ENCODE measurements around the gene LATS1.

DNA sequence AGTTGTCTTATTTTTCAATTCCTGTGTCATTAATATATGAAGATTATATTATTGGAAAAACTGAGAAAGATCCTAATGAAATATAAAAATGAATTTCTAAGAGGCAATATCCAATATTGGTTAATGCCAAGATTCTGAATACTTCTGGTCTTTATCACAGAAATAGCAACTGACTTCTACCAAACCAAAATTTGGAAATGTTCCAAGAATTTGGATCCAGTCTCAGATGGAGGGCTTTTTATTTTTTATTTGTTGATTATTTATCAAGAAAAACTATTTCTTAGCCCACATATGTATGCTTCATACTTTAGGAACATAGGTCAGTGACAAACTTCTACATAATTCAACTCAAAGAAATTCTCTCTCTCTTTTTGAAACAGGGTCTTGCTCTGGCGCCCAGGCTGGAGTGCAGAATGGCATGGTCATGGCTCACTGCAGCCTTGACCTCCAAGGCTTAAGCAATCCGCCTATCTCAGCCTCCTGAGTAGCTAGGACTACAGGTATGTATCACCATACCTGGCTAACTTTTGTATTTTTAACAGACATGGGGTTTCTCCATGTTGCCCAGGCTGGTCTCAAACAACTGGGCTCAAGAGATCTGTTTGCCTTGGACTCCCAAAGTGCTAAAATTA is 15.3 kb upstream of the LATS1 start:
- TF ChIP-seq SMC3 (IDR thresholded peaks at IDR 0.05; ENCODE audit: low read depth, low read length) (no peak), FOXJ3 (CRISPR knock-in tag; IDR thresholded peaks at IDR 0.05) (no peak), RAD21 (IDR thresholded peaks at IDR 0.05; ENCODE audit: low read length) (no peak), JUND (IDR thresholded peaks at IDR 0.05) (no peak), CHD2 (IDR thresholded peaks at IDR 0.05; ENCODE audit: low read length, partially characterized antibody) (no peak), TAF1 (IDR thresholded peaks at IDR 0.05; ENCODE audit: borderline replicate concordance, low read depth, low read length) (no peak)
- TF ChIP-seq, protein P1, sequence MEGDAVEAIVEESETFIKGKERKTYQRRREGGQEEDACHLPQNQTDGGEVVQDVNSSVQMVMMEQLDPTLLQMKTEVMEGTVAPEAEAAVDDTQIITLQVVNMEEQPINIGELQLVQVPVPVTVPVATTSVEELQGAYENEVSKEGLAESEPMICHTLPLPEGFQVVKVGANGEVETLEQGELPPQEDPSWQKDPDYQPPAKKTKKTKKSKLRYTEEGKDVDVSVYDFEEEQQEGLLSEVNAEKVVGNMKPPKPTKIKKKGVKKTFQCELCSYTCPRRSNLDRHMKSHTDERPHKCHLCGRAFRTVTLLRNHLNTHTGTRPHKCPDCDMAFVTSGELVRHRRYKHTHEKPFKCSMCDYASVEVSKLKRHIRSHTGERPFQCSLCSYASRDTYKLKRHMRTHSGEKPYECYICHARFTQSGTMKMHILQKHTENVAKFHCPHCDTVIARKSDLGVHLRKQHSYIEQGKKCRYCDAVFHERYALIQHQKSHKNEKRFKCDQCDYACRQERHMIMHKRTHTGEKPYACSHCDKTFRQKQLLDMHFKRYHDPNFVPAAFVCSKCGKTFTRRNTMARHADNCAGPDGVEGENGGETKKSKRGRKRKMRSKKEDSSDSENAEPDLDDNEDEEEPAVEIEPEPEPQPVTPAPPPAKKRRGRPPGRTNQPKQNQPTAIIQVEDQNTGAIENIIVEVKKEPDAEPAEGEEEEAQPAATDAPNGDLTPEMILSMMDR (IDR thresholded peaks at IDR 0.05) = no peak
- TF ChIP-seq, protein P2, sequence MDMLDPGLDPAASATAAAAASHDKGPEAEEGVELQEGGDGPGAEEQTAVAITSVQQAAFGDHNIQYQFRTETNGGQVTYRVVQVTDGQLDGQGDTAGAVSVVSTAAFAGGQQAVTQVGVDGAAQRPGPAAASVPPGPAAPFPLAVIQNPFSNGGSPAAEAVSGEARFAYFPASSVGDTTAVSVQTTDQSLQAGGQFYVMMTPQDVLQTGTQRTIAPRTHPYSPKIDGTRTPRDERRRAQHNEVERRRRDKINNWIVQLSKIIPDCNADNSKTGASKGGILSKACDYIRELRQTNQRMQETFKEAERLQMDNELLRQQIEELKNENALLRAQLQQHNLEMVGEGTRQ (IDR thresholded peaks at IDR 0.05; ENCODE audit: borderline replicate concordance, low read depth, low read length) = no peak
- TF ChIP-seq, protein P3, sequence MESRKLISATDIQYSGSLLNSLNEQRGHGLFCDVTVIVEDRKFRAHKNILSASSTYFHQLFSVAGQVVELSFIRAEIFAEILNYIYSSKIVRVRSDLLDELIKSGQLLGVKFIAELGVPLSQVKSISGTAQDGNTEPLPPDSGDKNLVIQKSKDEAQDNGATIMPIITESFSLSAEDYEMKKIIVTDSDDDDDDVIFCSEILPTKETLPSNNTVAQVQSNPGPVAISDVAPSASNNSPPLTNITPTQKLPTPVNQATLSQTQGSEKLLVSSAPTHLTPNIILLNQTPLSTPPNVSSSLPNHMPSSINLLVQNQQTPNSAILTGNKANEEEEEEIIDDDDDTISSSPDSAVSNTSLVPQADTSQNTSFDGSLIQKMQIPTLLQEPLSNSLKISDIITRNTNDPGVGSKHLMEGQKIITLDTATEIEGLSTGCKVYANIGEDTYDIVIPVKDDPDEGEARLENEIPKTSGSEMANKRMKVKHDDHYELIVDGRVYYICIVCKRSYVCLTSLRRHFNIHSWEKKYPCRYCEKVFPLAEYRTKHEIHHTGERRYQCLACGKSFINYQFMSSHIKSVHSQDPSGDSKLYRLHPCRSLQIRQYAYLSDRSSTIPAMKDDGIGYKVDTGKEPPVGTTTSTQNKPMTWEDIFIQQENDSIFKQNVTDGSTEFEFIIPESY (IDR thresholded peaks at IDR 0.05; ENCODE audit: borderline replicate concordance, low read depth) = no peak

Measured in SK-N-SH (cell line).